Activated T-cell treated with anti-CD3 and anti-CD28 coated beads for 4 hours (primary cell): Measurements from ENCODE around the gene MAS1L.
"Not testable (repeated sequence)": the region's sequence is repeated elsewhere in the genome, so short reads cannot be mapped to it uniquely, and the experiment has no call there.

Experiments
- DNase-seq: peaks from one replicate; pipeline ENCODE4 v3.0.0-alpha.2; 2020

The MAS1L gene

DNA sequence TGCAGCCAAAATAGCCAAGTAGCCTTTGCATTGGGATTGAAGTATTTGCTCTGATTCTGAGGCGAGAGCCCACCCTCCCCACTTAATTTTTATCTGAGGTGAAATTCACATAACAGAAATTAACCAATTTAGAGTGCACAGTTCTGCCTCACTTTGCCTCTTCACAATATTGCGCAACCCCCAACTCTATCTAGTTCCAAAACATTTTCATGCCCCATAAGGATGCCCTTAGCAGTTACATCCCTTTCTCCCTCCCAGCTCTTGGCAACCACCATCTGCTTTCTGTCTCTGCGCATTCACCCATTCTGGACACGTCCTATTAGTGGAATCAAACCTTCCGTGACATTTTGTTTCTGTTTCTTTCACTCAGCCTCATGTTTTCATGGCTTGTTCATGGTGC, 9.0 kb downstream of the MAS1L start:
- DNase-seq: no peak

DNA sequence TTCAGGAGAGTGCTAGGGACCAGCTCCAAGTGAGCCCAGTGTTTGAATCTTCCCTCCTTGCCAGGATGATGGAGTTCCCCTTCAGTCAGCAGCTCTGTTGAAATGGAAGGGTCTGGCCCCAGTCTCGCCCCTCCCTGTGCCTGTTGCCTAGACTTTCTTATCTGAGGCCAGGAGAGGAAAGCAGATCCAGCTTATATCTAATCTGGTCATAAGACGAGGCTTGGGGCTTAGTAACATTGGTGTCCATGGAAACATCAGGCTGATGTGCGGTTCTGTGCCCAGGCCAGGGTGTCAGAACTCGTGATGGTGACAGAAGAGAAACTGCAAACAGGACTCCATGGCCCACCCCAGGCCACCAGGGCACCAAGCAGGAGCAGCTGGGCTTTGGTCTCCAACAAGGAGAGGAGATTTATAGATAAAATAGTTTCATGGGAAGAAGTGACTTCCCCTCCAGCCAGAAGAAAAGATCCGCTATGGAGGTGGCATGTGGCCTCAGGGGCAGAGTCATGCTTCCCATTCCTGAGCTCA, 9.8 kb downstream of the MAS1L start:
- DNase-seq: no peak

DNA sequence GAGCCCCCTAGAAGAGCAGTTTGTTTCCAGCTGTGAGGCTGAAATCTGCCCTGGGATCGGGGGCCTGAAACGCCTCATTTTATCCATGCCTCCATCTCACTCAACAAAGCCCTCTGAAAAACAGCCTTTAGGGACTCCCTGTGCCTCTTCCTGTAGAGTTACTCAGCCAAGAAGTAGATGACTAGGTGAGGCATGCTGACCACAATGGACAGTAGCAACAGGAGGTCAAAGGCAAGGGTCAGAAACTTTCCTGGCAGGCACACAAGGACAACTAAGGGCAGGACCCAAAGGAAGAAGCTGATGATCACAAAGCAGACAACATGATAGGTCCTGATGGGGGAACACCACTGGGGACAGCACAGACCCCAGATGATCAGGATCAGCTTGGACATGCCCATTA, 12.8 kb downstream of the MAS1L start:
- no peak for DNase-seq

DNA sequence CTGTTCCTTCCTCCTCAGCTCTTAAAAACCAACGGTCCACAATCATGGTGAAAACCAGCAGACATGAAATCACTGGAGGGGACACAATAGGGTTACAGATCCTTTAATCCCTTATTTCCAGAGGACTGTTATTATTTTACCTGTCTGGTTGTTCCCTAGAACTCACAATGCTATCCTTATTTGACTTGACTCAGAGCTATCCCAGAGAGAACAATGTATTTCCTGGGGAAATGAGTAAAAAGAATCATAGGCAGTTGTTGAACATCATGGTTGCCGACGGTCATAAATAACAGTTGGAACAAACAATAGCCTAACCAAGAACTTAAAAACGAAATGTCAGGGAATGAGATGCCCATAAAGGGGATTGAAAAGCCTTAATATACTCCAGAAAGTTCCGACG, 21.5 kb downstream of the MAS1L start:
- no peak for DNase-seq

DNA sequence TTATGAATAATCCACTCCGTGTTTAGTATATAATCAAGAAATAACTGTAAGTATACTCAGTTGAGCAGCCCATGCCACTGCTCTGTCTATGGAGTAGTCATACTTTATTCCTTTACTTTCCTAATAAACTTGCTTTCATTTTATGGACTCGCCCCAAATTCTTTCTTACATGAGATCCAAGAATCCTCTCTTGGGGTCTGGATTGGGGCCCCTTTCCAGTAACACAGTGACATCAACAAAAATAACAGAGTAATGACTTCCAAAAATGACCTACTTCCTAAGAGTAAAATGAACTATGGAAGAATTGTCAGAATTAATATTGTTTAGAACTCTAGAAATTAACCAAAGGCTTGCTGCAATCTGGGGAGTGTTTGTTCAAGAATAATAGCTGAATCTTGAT, 22.0 kb downstream of the MAS1L start:
- no peak for DNase-seq

DNA sequence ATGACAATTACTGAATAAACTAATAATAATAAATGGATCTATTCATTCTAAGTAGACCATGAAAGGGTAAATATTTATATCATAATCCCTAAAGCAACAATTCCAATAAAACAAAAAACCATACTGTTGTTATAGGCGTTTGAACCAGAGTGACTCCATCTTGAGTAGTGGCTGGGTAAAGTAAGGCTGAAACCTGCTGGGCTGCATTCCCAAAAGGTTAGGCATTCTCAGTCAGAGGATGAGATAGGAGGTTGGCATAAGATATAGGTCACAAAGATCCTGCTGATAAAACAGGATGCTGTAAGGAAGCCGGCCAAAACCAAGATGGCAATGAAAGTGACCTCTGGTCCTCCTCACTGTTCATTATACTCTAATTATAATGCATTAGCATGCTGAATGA, 22.5 kb downstream of the MAS1L start:
- no peak for DNase-seq

DNA sequence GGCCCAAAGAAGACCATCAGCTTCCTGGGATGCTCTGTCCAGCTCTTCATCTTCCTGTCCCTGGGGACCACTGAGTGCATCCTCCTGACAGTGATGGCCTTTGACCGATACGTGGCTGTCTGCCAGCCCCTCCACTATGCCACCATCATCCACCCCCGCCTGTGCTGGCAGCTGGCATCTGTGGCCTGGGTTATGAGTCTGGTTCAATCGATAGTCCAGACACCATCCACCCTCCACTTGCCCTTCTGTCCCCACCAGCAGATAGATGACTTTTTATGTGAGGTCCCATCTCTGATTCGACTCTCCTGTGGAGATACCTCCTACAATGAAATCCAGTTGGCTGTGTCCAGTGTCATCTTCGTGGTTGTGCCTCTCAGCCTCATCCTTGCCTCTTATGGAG, 25.7 kb downstream of the MAS1L start:
- no peak for DNase-seq

DNA sequence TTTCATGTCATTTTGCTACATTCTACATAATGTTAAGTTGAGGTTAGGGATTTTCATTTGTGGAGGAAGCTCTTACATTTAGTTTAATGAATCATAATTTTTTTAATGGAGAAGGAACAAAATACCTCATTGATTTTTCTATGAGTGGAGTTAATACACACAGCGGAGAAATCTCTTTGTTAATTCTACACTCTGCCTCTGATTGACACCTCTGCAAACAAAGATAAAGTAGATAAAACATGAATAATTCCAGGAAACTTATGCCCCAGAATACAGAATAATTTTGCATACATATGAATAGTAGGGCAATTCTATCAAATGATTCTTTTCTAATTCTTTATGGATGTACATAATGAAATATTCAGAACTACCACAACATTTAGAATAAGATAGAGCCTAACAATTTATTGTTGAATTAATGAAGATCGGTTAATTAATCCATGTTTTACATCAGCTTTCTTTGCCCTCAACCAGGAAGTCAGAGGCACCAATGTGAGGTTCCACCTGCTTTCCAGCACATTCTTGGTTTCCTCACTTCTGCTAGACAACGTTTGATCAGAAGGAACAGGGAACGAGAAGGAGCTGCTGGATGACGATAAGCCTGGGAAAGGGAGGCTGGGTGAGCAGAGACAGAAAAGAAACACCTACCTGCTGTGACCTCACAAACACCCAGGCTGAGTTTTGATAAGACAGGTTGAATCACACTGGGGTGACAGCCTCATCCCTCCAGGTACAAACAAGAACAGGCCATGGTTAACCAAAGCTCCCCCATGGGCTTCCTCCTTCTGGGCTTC, 26.5 kb downstream of the MAS1L start:
- no peak for DNase-seq

DNA sequence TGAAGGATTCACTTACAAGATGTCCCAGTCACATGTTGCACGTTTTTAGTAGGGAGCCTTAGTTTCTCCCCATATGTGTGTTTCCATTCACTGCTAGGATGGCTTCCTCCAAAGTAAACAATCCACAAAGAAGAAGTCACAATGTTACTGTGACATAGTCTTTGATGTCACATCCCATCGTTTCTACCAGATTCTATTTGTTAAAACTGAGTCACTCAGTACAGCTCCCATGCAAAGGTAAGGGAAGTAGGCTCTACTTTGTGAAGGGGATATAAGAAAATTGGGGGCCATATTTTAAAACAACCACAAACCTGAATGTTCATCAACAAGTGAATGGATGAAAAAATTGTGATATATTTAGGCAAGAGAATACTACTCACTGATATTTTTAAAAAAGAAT, 30.8 kb downstream of the MAS1L start, which contains the start of the genes OR11A1 and OR2H1:
OR11A1 (minus strand) TSS at position 101 of the 400 bp plus-strand sequence. CDS start 29,430 bp downstream, outside the sequence.
OR2H1 (plus strand) TSS at position 185 of the 400 bp plus-strand sequence. CDS start 4,615 bp downstream, outside the sequence.
- no peak for DNase-seq

DNA sequence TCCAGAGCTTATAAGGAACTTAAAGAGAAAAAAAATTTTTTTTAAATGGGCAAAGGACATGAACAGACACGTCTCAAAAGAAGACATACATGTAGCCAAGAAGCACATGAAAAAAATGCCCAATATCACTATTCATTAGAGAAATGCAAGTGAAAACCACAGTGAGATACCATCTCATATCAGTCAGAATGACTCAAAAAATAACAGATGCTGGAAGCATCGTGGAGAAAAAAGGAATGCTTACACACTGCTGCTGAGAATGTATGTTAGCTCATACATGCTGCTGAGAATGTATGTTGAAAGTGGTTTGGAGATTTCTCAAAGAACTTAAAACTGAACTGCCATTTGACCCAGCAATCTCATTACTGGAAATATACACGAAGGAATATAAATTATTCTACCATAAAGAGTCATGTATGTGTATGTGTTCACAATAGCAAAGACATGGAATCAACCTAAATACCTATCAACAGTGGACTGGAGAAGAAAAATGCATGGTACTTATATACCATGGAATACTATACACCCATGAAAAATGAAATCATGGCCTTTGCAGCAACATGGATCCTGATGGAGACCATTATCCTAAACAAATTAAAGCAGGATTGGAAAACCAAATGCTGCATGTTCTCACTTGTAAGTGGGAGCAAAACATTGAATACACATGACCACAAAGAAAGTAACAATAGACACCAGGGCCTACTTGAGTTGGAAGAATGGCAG, 36.1 kb downstream of the MAS1L start:
- DNase-seq: no peak

DNA sequence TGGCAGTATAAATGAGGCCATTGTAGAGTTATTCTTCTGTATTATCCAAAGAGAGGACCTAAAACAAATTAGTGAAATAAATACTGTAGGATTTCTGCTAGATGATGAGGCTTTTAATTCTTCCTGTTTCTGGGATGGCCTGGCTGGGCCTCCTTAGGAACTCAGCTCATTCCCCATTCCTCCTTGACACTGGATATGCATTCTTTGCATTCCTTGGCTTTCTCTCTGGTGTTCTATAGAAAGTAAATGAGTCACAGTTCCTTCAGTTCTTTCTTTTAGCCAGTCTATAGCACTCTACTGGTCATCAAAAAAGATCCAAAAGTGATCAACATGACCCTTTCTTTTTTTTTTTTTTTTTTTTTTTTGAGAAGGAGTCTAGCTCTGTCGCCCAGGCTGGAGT, 40.1 kb downstream of the MAS1L start:
- no peak for DNase-seq

DNA sequence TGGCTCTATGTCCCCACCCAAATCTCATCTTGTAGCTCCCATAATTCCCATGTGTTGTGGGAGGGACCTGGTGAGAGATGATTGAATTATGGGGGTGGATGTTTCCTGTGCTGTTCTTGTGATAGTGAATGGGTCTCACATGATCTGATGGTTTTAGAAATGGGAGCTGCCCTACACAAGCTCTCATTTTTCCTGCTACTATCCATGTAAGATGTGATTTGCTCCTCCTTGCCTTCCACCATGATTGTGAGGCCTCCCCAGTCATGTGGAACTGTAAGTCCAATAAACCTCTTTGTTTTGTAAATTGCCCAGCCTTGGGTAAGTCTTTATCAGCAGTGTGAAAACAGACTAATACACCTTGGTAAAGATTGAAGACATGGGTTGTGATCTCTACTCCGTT, 43.7 kb downstream of the MAS1L start:
- DNase-seq: not testable (repeated sequence)

DNA sequence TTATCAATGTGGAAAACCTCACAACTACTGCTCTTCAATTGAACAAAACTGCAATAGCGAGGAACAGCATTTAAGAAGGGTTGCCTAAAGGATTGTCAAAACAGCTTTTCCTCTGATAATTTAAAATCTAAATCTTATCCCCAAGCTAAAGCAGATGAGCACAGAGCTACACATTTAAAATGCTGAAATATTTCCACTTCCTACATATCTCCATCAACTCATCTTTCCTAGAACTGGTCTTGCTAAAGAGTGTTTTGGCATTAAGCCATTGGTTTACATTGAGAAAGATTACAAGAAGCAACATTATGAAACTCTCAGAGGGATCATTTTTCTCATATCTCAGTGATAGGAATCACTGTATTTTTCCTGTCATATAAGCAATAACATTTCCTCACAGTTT, 45.0 kb downstream of the MAS1L start:
- no peak for DNase-seq

DNA sequence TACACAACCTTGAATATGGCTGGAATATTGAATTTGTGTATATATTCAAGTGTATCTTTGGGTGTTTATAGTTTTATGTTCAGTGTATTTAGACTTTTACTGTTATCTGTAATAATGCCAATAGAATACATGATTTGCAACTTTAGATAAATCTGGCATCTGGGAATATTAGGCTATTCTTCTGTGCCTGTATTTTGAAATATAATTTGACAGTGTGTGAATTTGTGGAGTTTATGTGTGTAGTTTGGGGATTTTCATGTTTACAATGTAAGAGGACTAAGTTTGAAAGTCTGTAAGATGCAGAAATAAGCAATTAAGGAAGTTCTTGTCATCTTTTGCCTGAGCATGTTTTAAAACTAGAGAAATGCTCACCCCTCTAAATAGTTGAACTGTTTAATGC, 48.8 kb downstream of the MAS1L start, which contains the start of gene OR10C1:
OR10C1 (plus strand) TSS at position 301 of the 400 bp plus-strand sequence. CDS start 710 bp downstream, outside the sequence.
- DNase-seq: no peak

DNA sequence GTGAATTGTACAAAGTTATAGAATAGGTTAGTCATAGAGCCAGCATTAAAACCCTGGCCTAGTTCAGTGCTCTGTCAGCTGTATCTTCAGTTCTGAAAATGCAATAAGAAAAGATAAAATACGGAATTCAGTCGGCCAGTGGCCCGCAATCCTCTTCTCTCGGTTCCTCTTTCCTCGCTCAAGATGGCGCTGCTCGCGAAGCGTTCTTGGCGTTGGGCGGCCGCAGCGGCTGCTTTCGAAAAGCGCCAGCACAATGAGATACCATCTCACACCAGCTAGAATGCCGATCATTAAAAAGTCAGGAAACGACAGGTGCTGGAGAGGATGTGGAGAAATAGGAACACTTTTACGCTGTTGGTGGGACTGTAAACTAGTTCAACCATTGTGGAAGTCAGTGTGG, 51.0 kb downstream of the MAS1L start:
- not testable (repeated sequence) for DNase-seq
